Psoas muscle (tissue), 8 donors: ENCODE measurements around the gene COL25A1. TPM values are rescaled to one million over a fixed set of nuclear protein-coding genes. Genes with fewer than 3 reads are reported as not detected.

Source experiments
- ATAC-seq, 4 donors: fragments of 200-7000 bp; cut with Tn5 transposase; one replicate each; pipeline ENCODE4 v1.9.1; 2020; ENCODE audit warnings: moderate library complexity in 3 of 4, mild to moderate bottlenecking in 2 of 4
- DNase-seq, 2 donors: peaks; one replicate each; pipeline ENCODE4 v3.0.0-alpha.2; 2020
- H3K27ac ChIP-seq: fragments of 200-600 bp; one replicate; pipeline ENCODE4 v1.8.0; 2022
- H3K27me3 ChIP-seq, 3 donors: fragments of 200-600 bp in 1 of 3; one replicate each; pipeline versions ENCODE4 v1.6.1 to v1.8.0; 2013 to 2022; ENCODE audit warnings: low read length in 2 of 3, mild to moderate bottlenecking in 2 of 3, moderate library complexity in 1 of 3; ENCODE audit not compliant: insufficient read depth in 3 of 3
- H3K36me3 ChIP-seq, 2 donors: fragments of 200-600 bp in 1 of 2; one replicate each; pipeline versions ENCODE4 v1.6.1 to v1.8.0; 2013 to 2022; ENCODE audit warnings: low read depth in 1 of 2, mild to moderate bottlenecking in 1 of 2, moderate library complexity in 1 of 2; ENCODE audit not compliant: insufficient read depth in 1 of 2
- H3K4me1 ChIP-seq: fragments of 200-600 bp; one replicate; pipeline ENCODE4 v1.8.0; 2022
- H3K4me3 ChIP-seq: fragments of 200-600 bp; one replicate; pipeline ENCODE4 v1.8.0; 2022; ENCODE audit warnings: mild to moderate bottlenecking
- H3K9me3 ChIP-seq: fragments of 200-600 bp; one replicate; pipeline ENCODE4 v1.8.0; 2022
- WGBS, 3 donors: extraction: QIAGEN DNeasy Blood & Tissue Kit; methylation state at CpG; one replicate each; pipeline versions ENCODE4 v1.1.6 to v1.1.7; 2013; 5-methylcytosine and 5-hydroxymethylcytosine counted together
- intact Hi-C, 2 donors: fragments of 100-400 bp; cut with DNase I; formaldehyde crosslinking; loops; one replicate each; pipeline versions ENCODE4 v1.11.0 to v1.14.2; 2022
- polyA plus RNA-seq, 3 donors: library from polyadenylated mRNA; stranded (reverse); fragments of 200-250 nt; gene quantifications; one replicate each; pipeline ENCODE4 v1.2.3, GENCODE V29; 2013
- total RNA-seq, 4 donors: library from RNA; stranded (reverse); fragmentation: NEBNext Ultra II Directional in 2 of 4; extraction: Animal tissue kit (Norgen Biotek cat#: 25700) in 2 of 4; gene quantifications; one replicate each; pipeline versions ENCODE4 v1.2.1 to v1.2.4, GENCODE V29; 2021 to 2023
- TF ChIP-seq, protein P1 (sequence below): fragments of 200-600 bp; IDR thresholded peaks from one replicate; pipeline ENCODE4 v1.8.0; 2022; ENCODE audit warnings: antibody characterized with exemption
- donor health status: healthy with polysubstance abuse.
- donor health status: DM: no; HTN: no; CAD: no; lungs with moderate emphysema.
- donor health status: Bipolar disorder and iron deficiency.
- donor health status: healthy.
- donor health status: DM: yes; HTN: yes; CAD: no.
- donor health status: DM: no; HTN: no; CAD: no.
- donor health status: DM: no; HTN: no; CAD: no.
- donor health status: DM: yes; HTN: yes; CAD: no.

COL25A1 gene
- total and polyA plus RNA-seq, 7 donors: 0.14 to 1.5 (median 0.36) TPM

DNA sequence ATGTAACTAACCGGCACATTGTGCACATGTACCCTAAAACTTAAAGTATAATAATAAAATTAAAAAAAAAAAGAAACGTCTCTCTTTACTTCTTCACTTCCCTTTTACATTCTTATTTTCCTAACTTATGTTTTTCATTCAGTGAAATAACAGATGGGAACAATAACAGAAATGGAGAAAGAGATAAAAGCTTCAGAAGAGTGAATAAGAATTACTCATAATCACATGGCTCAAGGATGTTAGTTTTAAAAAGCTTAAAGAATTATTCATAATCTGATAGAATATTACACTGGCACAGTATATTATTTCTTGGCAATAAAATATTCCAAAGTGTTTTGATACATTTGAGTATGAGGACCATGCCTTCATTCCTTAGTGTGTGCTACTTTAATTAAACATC lies 175.6 kb downstream of the COL25A1 start:
- Histone ChIP-seq H3K27me3 (no peaks in the 10 kb centered on the region), H3K4me3 (no peak overlapping the region), H3K36me3 (no peaks in the 10 kb centered on the region), H3K4me1 (no peaks in the 10 kb centered on the region), H3K9me3 (no peaks in the 10 kb centered on the region), H3K27ac (no peak overlapping the region)
- 80 to 90% (median 86%) methylated on average over 2 of the region's 2 CpGs for WGBS, 3 donors
- TF ChIP-seq, protein P1, sequence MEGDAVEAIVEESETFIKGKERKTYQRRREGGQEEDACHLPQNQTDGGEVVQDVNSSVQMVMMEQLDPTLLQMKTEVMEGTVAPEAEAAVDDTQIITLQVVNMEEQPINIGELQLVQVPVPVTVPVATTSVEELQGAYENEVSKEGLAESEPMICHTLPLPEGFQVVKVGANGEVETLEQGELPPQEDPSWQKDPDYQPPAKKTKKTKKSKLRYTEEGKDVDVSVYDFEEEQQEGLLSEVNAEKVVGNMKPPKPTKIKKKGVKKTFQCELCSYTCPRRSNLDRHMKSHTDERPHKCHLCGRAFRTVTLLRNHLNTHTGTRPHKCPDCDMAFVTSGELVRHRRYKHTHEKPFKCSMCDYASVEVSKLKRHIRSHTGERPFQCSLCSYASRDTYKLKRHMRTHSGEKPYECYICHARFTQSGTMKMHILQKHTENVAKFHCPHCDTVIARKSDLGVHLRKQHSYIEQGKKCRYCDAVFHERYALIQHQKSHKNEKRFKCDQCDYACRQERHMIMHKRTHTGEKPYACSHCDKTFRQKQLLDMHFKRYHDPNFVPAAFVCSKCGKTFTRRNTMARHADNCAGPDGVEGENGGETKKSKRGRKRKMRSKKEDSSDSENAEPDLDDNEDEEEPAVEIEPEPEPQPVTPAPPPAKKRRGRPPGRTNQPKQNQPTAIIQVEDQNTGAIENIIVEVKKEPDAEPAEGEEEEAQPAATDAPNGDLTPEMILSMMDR: no peak
- intact Hi-C loops: no loop called here
- DNase-seq: no peak
- no peak for ATAC-seq

DNA sequence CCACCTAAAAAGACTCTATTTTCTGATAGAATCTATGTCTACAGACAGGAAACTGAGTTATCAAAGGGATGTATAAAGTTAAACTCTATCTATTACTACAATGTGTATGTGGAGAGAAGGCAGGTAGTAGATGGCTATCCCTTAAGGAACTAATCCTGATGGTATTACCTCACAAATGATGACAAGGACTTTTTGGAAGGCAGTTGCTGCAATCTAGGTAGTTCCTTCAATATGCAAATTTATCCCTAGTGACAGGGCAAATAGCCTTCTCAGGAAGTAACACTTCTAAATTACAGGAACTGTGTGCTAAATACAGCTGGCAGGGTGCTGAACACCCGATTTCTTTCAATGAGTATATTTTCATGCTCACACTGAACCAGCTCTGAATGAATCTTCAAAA lies 177.4 kb downstream of the COL25A1 start:
- WGBS, 3 donors: 20 to 26% (median 23%) methylated on average over 1 of the region's 1 CpG
- no peak for ATAC-seq
- TF ChIP-seq, protein P1: no peak

DNA sequence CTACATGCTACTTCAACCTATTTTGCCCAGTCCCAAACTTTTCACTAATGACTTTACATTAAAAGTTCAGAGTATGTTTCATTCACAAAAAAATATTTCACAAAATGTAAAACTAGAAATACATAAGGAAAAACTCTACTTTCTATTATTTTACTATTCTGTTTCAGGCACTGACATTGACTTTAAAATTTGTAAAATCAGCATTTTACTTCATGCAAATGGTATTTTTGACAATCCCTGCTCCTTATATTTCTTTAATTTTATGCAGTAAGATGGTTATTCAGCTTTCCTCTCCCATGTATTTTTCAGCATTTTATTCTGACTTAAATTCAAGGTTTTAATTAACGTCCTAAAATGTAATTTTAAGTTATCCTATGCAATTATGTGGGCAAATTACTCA lies 178.5 kb downstream of the COL25A1 start:
- no peaks in the 10 kb centered on the region for H3K9me3 ChIP-seq
- no peaks in the 10 kb centered on the region for H3K36me3 ChIP-seq
- 95 to 98% (median 96%) methylated on average over 1 of the region's 1 CpG for WGBS, 3 donors
- no peak for ATAC-seq
- no peaks in the 10 kb centered on the region for H3K27me3 ChIP-seq
- TF ChIP-seq, protein P1: no peak
- H3K4me1 ChIP-seq: no peaks in the 10 kb centered on the region
- no peak overlapping the region for H3K27ac ChIP-seq
- no peak overlapping the region for H3K4me3 ChIP-seq
- intact Hi-C loops: no loop called here
- no peak for DNase-seq

More for the DNA sequence above, 177.4 kb downstream of the COL25A1 start:
- H3K27ac ChIP-seq: no peak overlapping the region
- H3K4me3 ChIP-seq: no peak overlapping the region
- H3K9me3 ChIP-seq: no peaks in the 10 kb centered on the region
- no peaks in the 10 kb centered on the region for H3K36me3 ChIP-seq
- no peaks in the 10 kb centered on the region for H3K27me3 ChIP-seq
- H3K4me1 ChIP-seq: no peaks in the 10 kb centered on the region
- intact Hi-C loops: no loop called here
- no peak for DNase-seq

DNA sequence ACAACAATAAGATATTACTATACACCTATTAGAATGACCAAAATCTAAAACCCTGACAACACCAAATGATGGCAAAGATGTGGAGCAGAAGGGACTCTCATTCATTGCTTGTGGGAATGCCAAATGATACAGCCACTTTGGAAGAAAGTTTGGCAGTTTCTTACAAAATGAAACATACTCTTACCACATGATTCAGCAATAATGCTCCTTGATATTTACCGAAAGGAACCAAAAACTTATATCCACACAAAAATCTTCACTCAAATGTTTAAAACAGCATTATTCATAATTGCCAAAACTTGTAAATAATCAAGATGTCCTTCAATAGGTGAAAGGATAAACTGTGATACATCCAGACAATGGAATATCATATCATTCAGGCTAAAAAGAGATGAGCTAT lies 180.9 kb downstream of the COL25A1 start:
- no peak overlapping the region for H3K27ac ChIP-seq
- WGBS, 3 donors: 96 to 100% (median 97%) methylated on average over 1 of the region's 1 CpG
- intact Hi-C loops: no loop called here
- ATAC-seq (no peak), DNase-seq (no peak)
- no peaks in the 10 kb centered on the region for H3K27me3 ChIP-seq
- H3K9me3 ChIP-seq: no peaks in the 10 kb centered on the region
- TF ChIP-seq, protein P1: no peak
- H3K36me3 ChIP-seq: no peaks in the 10 kb centered on the region
- no peaks in the 10 kb centered on the region for H3K4me1 ChIP-seq
- H3K4me3 ChIP-seq: no peak overlapping the region

DNA sequence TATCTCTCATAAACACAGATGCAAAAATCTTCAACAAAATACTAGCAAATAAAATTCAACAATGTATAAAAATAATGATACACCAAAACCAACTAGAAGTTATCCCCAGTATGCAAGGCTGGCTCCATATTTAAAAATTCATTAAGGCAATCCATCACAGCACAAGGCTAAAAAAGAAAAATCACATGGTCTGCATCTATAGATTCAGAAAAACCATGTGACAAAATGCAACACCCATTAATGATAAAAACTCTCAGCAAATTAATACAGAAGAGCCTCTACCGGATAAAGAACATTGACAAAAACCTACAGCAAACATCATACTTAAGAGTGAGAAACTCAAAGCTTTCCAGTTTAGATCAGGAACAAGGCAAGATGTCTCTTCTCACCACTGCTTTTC lies 182.6 kb downstream of the COL25A1 start:
- TF ChIP-seq, protein P1: no peak
- H3K36me3 ChIP-seq: no peaks in the 10 kb centered on the region
- H3K9me3 ChIP-seq: no peaks in the 10 kb centered on the region
- H3K4me3 ChIP-seq: no peak overlapping the region
- ATAC-seq (no peak), DNase-seq (no peak)
- H3K4me1 ChIP-seq: no peaks in the 10 kb centered on the region
- H3K27ac ChIP-seq: no peak overlapping the region
- no peaks in the 10 kb centered on the region for H3K27me3 ChIP-seq
- WGBS, 3 donors: 94 to 98% (median 97%) methylated on average over 1 of the region's 1 CpG
- intact Hi-C loops: no loop called here
